ENCODE measurements around the gene MEIOB.

- TF ChIP-seq CTCF (conservative IDR thresholded peaks at IDR 0.05; ENCODE audit: low read depth, low read length) (no peak), EZH2 (IDR thresholded peaks at IDR 0.05; ENCODE audit: borderline replicate concordance, low read depth, low read length, poor library complexity, severe bottlenecking) (no peak)
Measured at GRCh38 chr16:1808691-1809090, 63.3 kb downstream of the MEIOB start.
